Endothelial cell of umbilical vein (primary cell): Measurements from ENCODE around the gene DNAJC17. TPM values are rescaled to one million over a fixed set of nuclear protein-coding genes. Genes with fewer than 3 reads are reported as not detected.
A peak's percentile ranks its signal among the peaks of the same experiment; 100 is the strongest.

Experiments used
- BruUV-seq: library from RNA; stranded (reverse); fragments of 400-500 nt; replicated peaks from 2 replicates; lab custom pipeline; 2021; lab: Mats Ljungman, UMichigan
- CTCF ChIA-PET: fragments of 300-600, 350-600 bp; sonication (Branson Sonifier 250); formaldehyde crosslinking; loops from one replicate; lab custom pipeline; 2021; ENCODE audit warnings: antibody characterized with exemption, inconsistent platforms; lab: Charles Lee
- POLR2A ChIA-PET: fragments of 300-600, 350-600 bp; sonication (Branson Sonifier 250); formaldehyde crosslinking; loops from one replicate; lab custom pipeline; 2021; ENCODE audit warnings: antibody characterized with exemption, inconsistent platforms; lab: Charles Lee
- DNase-seq: peaks from one replicate; pipeline ENCODE4 v3.0.0-alpha.2; 2011; ENCODE audit warnings: low read depth, low spot score
- FAIRE-seq: peaks from 2 replicates; lab custom pipeline; 2011; peaks lifted over from hg19 to GRCh38; lab: Jason Lieb, UNC
- H2AFZ ChIP-seq: 2 replicates; pipeline ENCODE4 v1.6.0; 2012; ENCODE audit warnings: low read depth, low read length, control low read depth, inconsistent platforms
- H3K27ac ChIP-seq: 2 replicates; pipeline ENCODE4 v1.5.1; 2011; ENCODE audit warnings: low read depth, mild to moderate bottlenecking, control low read depth, low read length, moderate library complexity; ENCODE audit not compliant: insufficient read depth
- H3K27me3 ChIP-seq, 2 experiments: 2 replicates each; pipeline versions ENCODE4 v1.6.0 to v1.6.1; 2011; ENCODE audit warnings: low read length in 2 of 2, mixed read lengths in 1 of 2; ENCODE audit not compliant: control insufficient read depth in 2 of 2, insufficient read depth in 2 of 2
- H3K36me3 ChIP-seq, 2 experiments: 2 replicates in 1 of 2; 3 replicates in 1 of 2; pipeline ENCODE4 v1.5.1; 2011; ENCODE audit warnings: low read length in 2 of 2, mild to moderate bottlenecking in 1 of 2, moderate library complexity in 1 of 2; ENCODE audit not compliant: control insufficient read depth in 2 of 2, insufficient read depth in 2 of 2; ENCODE audit errors: extremely low read depth in 1 of 2
- H3K4me1 ChIP-seq: 3 replicates; pipeline ENCODE4 v1.5.1; 2011; ENCODE audit warnings: mild to moderate bottlenecking, low read length; ENCODE audit not compliant: control insufficient read depth, insufficient read depth; ENCODE audit errors: extremely low read depth
- H3K4me2 ChIP-seq: 2 replicates; pipeline ENCODE4 v1.6.1; 2011; ENCODE audit warnings: low read length, control low read depth, mixed read lengths; ENCODE audit not compliant: insufficient read depth
- H3K4me3 ChIP-seq, 3 experiments: fragments of 200-600 bp in 1 of 3; sonication (generic), shearing (Covaris generic) in 1 of 3; replicated peaks in 1 of 3; 2 replicates each; pipeline ENCODE4 v1.5.1; 2011 to 2016; ENCODE audit warnings: control low read depth in 3 of 3, low read length in 3 of 3, mild to moderate bottlenecking in 2 of 3, inconsistent platforms in 1 of 3, low read depth in 1 of 3, moderate library complexity in 1 of 3; ENCODE audit not compliant: insufficient read depth in 1 of 3
- H3K79me2 ChIP-seq: 2 replicates; pipeline ENCODE4 v1.6.0; 2012; ENCODE audit warnings: low read length, inconsistent platforms; ENCODE audit not compliant: control insufficient read depth, insufficient read depth
- H3K9ac ChIP-seq: replicated peaks from 2 replicates; pipeline ENCODE3; 2011; ENCODE audit warnings: low read length, control low read depth; ENCODE audit not compliant: insufficient read depth; ENCODE audit errors: extremely low read depth
- H3K9me1 ChIP-seq: replicated peaks from 3 replicates; pipeline ENCODE4 v1.6.0; 2011; ENCODE audit warnings: mild to moderate bottlenecking, low read length; ENCODE audit not compliant: control insufficient read depth, insufficient read depth; ENCODE audit errors: extremely low read depth
- H3K9me3 ChIP-seq: replicated peaks from 2 replicates; pipeline ENCODE4 v1.5.1; 2012; ENCODE audit warnings: low read length, inconsistent platforms; ENCODE audit not compliant: control insufficient read depth, insufficient read depth
- H4K20me1 ChIP-seq: replicated peaks from 2 replicates; pipeline ENCODE3; 2011; ENCODE audit warnings: mild to moderate bottlenecking, low read length; ENCODE audit not compliant: control insufficient read depth, insufficient read depth; ENCODE audit errors: extremely low read depth
- EZH2 ChIP-seq: IDR thresholded peaks from 2 replicates; pipeline ENCODE4 v1.6.1; 2012; ENCODE audit warnings: borderline replicate concordance, low read depth, mild to moderate bottlenecking, moderate library complexity, low read length, inconsistent platforms; ENCODE audit not compliant: severe bottlenecking
- FOS ChIP-seq: IDR thresholded peaks from 2 replicates; pipeline ENCODE4 v1.6.1; 2011; ENCODE audit warnings: mild to moderate bottlenecking, low read length, moderate library complexity, borderline replicate concordance; ENCODE audit not compliant: insufficient read depth
- GATA2 ChIP-seq: IDR thresholded peaks from 2 replicates; pipeline ENCODE4 v1.7.0; 2011; ENCODE audit warnings: low read depth, mild to moderate bottlenecking, moderate library complexity, mixed read lengths, low read length; ENCODE audit not compliant: insufficient read length, insufficient read depth
- JUN ChIP-seq: IDR thresholded peaks from 2 replicates; pipeline ENCODE4 v1.6.1; 2011; ENCODE audit warnings: borderline replicate concordance, low read depth; ENCODE audit not compliant: insufficient read length, insufficient read depth
- MAX ChIP-seq: IDR thresholded peaks from 2 replicates; pipeline ENCODE4 v1.6.1; 2011; ENCODE audit not compliant: insufficient read depth, insufficient read length
- dilution Hi-C: fragments of 300-500 bp; cut with MboI; formaldehyde crosslinking; loops from one replicate; pipeline ENCODE4 v1.15.0; 2019; ENCODE audit warnings: low sequenced_read_pairs; ENCODE audit not compliant: extremely low pct_ligation_motif_present
- intact Hi-C: fragments of 100-400 bp; cut with micrococcal nuclease; formaldehyde crosslinking; loops from one replicate; pipeline ENCODE4 v1.10.0; 2022
- polyA plus RNA-seq, 4 experiments: library from polyadenylated mRNA; depleted of rRNA in 3 of 4; stranded (reverse) in 3 of 4; unstranded in 1 of 4; fragments of >200 nt; gene quantifications; 2 replicates each; pipeline versions ENCODE4 v1.2.1 to v1.2.3, GENCODE V29; 2011 to 2012; ENCODE audit warnings: missing spikeins in 1 of 4
- total RNA-seq: library from RNA; stranded (reverse); gene quantifications from 2 replicates; pipeline ENCODE4 v1.2.3, GENCODE V29; 2021

DNAJC17 gene
- total and polyA plus RNA-seq, 2 donors (not counting 3 experiments of a cell fraction or from before 2014, with no cell fraction given), result 30.7 to 46.4 TPM

DNA sequence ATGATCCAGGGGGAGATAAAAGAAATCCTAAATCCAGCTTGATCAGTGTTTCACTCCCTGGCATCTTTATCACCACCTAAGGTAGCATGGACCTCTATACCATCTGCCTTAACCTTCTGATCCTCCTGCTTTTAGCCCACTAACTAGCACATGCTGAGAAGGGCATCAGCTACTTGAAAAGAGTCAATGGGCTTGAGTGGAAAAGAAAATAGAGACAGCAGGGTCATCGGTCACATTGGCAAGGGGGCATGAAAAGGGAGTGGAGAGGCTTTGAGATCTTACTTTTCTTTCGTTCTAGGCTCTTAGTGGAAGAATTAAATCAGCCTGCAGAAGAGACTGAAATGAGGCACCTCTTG, 623 bp downstream of the DNAJC17 start:
- Histone ChIP-seq H3K9me1 (no peaks in the 10 kb centered on the region), H3K4me1 (peaks cover 14% of the 10 kb centered on the region), H3K27ac (no peak overlapping the region), H4K20me1 (no peaks in the 10 kb centered on the region), H2AFZ (peak overlapping the region; percentile 95), H3K79me2 (peaks cover 27% of the 10 kb centered on the region), H3K27me3 (no peaks in the 10 kb centered on the region), H3K36me3 (peaks cover 2 to 12% of the 10 kb centered on the region in 2 experiments), H3K9me3 (no peaks in the 10 kb centered on the region), H3K9ac (peak overlapping the region; percentile 66), H3K4me2 (peak overlapping the region; percentile 85), H3K4me3 (peak overlapping the region; percentile 64 to 67 (median 64))
- ChIA-PET POLR2A (interaction anchor here (0.6 to 0.7 kb wide), 2 partner anchors 12 to 112 kb away, joined by 4 to 5 read pairs; partner anchors contain the start of gene RAD51), CTCF (interaction anchor here (1.0 to 2.6 kb wide), 7 partner anchors 12 to 87 kb away, joined by 3 to 9 read pairs (median 4); partner anchors contain the start of genes C15orf62 and VPS18)
- BruUV-seq, result no TSS peak
- dilution Hi-C loops (no loop called here), intact Hi-C loops (loop anchor here (1.0 to 10.0 kb wide), 6 partner anchors 10 to 212 kb away; partner anchors contain the start of genes KNL1 and RMDN3)
- DNase-seq (no peak), FAIRE-seq (no peak)
- TF ChIP-seq FOS (no peak), MAX (no peak), GATA2 (no peak), JUN (no peak)

GRCh38 chr15:40803688-40804087, 3.6 kb downstream of the DNAJC17 start:
- DNase-seq, result no peak
- H2AFZ ChIP-seq, result no peak overlapping the region
- H3K4me2 ChIP-seq, result no peak overlapping the region
- H3K4me3 ChIP-seq, result no peak overlapping the region
- TF ChIP-seq GATA2 (no peak), JUN (no peak), EZH2 (no peak)
- H3K9ac ChIP-seq, result no peak overlapping the region
- no peak for FAIRE-seq
- dilution Hi-C loops (no loop called here), intact Hi-C loops (loop anchor here (10.0 kb wide), 1 partner anchor 209 kb away; the partner anchor contains the start of gene KNL1)
- peaks cover 14% of the 10 kb centered on the region for H3K4me1 ChIP-seq
- ChIA-PET CTCF (interaction anchor here (0.7 to 1.2 kb wide), 2 partner anchors 10 to 19 kb away, joined by 3 to 5 read pairs; no protein-coding TSS in a partner anchor), POLR2A (no interaction called here)
- peaks cover 31% of the 10 kb centered on the region for H3K79me2 ChIP-seq
- no peaks in the 10 kb centered on the region for H3K9me1 ChIP-seq
- H4K20me1 ChIP-seq, result no peaks in the 10 kb centered on the region
- no peak overlapping the region for H3K27ac ChIP-seq
- BruUV-seq, result no TSS peak
- peaks cover 0 to 2% of the 10 kb centered on the region in 2 experiments for H3K36me3 ChIP-seq
- no peaks in the 10 kb centered on the region for H3K9me3 ChIP-seq
- no peaks in the 10 kb centered on the region for H3K27me3 ChIP-seq
